ENCODE results near the gene B9D1. TPM values are rescaled to one million over a fixed set of nuclear protein-coding genes. Genes with fewer than 3 reads are reported as not detected.

Gene B9D1
- total and polyA plus RNA-seq, 2 experiments from 2014 or later = 35.2 to 63.5 TPM

- no peak for DNase-seq (ENCODE audit: low spot score)
- Mint-ChIP-seq H3K4me3 (no peak overlapping the region), H3K9me3 (no peaks in the 10 kb centered on the region; the same call in 2 of the 3 replicates), H3K27me3 (ENCODE audit: insufficient read depth, low read depth, poor library complexity) (peaks cover 6% of the 10 kb centered on the region), H3K36me3 (ENCODE audit: low read depth) (no peaks in the 10 kb centered on the region; the same call in 2 of the 3 replicates), H3K4me1 (peaks cover 14% of the 10 kb centered on the region), H3K27ac (no peak overlapping the region)
- H4K20me1 ChIP-seq (replicated peaks; ENCODE audit: insufficient read depth) = no peaks in the 10 kb centered on the region
- H3K4me1 ChIP-seq (ENCODE audit: insufficient read depth) = peaks cover 11% of the 10 kb centered on the region
- H3K36me3 ChIP-seq (ENCODE audit: insufficient read depth) = no peaks in the 10 kb centered on the region
- H3K79me2 ChIP-seq (replicated peaks; ENCODE audit: insufficient read depth) = no peaks in the 10 kb centered on the region
- no peak overlapping the region for H3K4me2 ChIP-seq
- H2AFZ ChIP-seq = no peak overlapping the region
- TF ChIP-seq CREB1 (CRISPR knock-in tag; IDR thresholded peaks at IDR 0.05; ENCODE audit: low read depth) (no peak), POLR2AphosphoS5 (IDR thresholded peaks at IDR 0.05; ENCODE audit: low read depth) (no peak), EZH2phosphoT487 (IDR thresholded peaks at IDR 0.05; ENCODE audit: unreplicated experiment) (no peak), STAT1 (IDR thresholded peaks at IDR 0.05; ENCODE audit: unreplicated experiment) (no peak), ZNF462 (CRISPR knock-in tag; IDR thresholded peaks at IDR 0.05) (no peak), EZH2 (IDR thresholded peaks at IDR 0.05; ENCODE audit: low read depth, unreplicated experiment) (no peak), REST (IDR thresholded peaks at IDR 0.05; ENCODE audit: unreplicated experiment) (no peak), NANOG (IDR thresholded peaks at IDR 0.05; ENCODE audit: borderline replicate concordance) (no peak), ZNF114 (CRISPR knock-in tag; IDR thresholded peaks at IDR 0.05) (no peak), JUNB (IDR thresholded peaks at IDR 0.05; ENCODE audit: unreplicated experiment) (no peak), CTCF (conservative IDR thresholded peaks at IDR 0.05; ENCODE audit: low read depth in 2 of 2) (no peak), ETS1 (IDR thresholded peaks at IDR 0.05) (no peak), ZNF331 (CRISPR knock-in tag; IDR thresholded peaks at IDR 0.05; ENCODE audit: low read depth) (no peak)
- no peak overlapping the region for H3K4me3 ChIP-seq
- H3F3A ChIP-seq (replicated peaks; ENCODE audit: low read depth) = no peaks in the 10 kb centered on the region
- H3K9me2 ChIP-seq (ENCODE audit: insufficient read depth) = no peaks in the 10 kb centered on the region
- H3K27me3 ChIP-seq (ENCODE audit: insufficient read depth) = no peaks in the 10 kb centered on the region
- no peak overlapping the region for H3K27ac ChIP-seq (ENCODE audit: low read depth)
- ATAC-seq = no peak
Measured at GRCh38 chr17:19365499-19365817, 2.9 kb upstream of the B9D1 start.
